Retinal pigment epithelial cell (primary cell): ENCODE data around the gene ZNF606.

ENCODE experiments used
- DNase-seq: peaks from one replicate; pipeline ENCODE4 v3.0.0-alpha.2; 2010; ENCODE audit warnings: low read depth
- H3K4me3 ChIP-seq: 2 replicates; pipeline ENCODE4 v1.5.1; 2011; ENCODE audit warnings: mild to moderate bottlenecking, low read length, control low read depth, moderate library complexity
- CTCF ChIP-seq: conservative IDR thresholded peaks from 2 replicates; pipeline ENCODE4 v1.5.1; 2011; ENCODE audit warnings: low read depth, low read length, control low read depth, inconsistent platforms

The ZNF606 gene

GRCh38 chr19:57949702-57950101, 52.9 kb downstream of the ZNF606 start:
- no peak for DNase-seq

GRCh38 chr19:57949296-57949695, 53.3 kb downstream of the ZNF606 start:
- no peak for TF ChIP-seq CTCF

More at GRCh38 chr19:57949702-57950101, 52.9 kb downstream of the ZNF606 start:
- TF ChIP-seq CTCF = no peak
- H3K4me3 ChIP-seq = no peak overlapping the region

GRCh38 chr19:57947419-57948134, 55.0 kb downstream of the ZNF606 start, which contains the start of gene ZNF256:
Gene ZNF256 (minus strand): TSS chr19:57947706. CDS start chr19:57947474, 232 bp downstream.
- peak; percentile 65 for TF ChIP-seq CTCF
- peak; percentile 87 for DNase-seq
- peak within 1 kb of the TSS; percentile 82 for H3K4me3 ChIP-seq

More at GRCh38 chr19:57949296-57949695, 53.3 kb downstream of the ZNF606 start:
- DNase-seq = no peak
- no peak overlapping the region for H3K4me3 ChIP-seq

GRCh38 chr19:57947088-57947418, 55.6 kb downstream of the ZNF606 start:
- no peak for DNase-seq
- TF ChIP-seq CTCF = no peak
- peak overlapping the region; percentile 82 for H3K4me3 ChIP-seq

- DNase-seq = no peak
- peak overlapping the region; percentile 82 for H3K4me3 ChIP-seq
- TF ChIP-seq CTCF = no peak
Measured at GRCh38 chr19:57946316-57946715, 56.3 kb downstream of the ZNF606 start.

- H3K4me3 ChIP-seq = no peak overlapping the region
- TF ChIP-seq CTCF = no peak
- no peak for DNase-seq
Measured at GRCh38 chr19:57941593-57941992, 61.0 kb downstream of the ZNF606 start.

GRCh38 chr19:57935731-57936130, 66.9 kb downstream of the ZNF606 start:
- DNase-seq = no peak
- no peak overlapping the region for H3K4me3 ChIP-seq
- no peak for TF ChIP-seq CTCF
